Hindlimb muscle (tissue), 1 donor: ENCODE measurements around the gene PATZ1. TPM values are rescaled to one million over a fixed set of nuclear protein-coding genes. Genes with fewer than 3 reads are reported as not detected.
"Not testable (repeated sequence)": the region's sequence is repeated elsewhere in the genome, so short reads cannot be mapped to it uniquely, and the experiment has no call there.

Experiments used
- DNase-seq: peaks from one replicate; pipeline ENCODE4 v3.0.0-alpha.2; 2013
- polyA plus RNA-seq: library from polyadenylated mRNA; unstranded; fragments of 120-200 nt; gene quantifications from one replicate; pipeline ENCODE4 v1.2.1, GENCODE V29; 2013; ENCODE audit not compliant: insufficient read length

The PATZ1 gene, protein sequence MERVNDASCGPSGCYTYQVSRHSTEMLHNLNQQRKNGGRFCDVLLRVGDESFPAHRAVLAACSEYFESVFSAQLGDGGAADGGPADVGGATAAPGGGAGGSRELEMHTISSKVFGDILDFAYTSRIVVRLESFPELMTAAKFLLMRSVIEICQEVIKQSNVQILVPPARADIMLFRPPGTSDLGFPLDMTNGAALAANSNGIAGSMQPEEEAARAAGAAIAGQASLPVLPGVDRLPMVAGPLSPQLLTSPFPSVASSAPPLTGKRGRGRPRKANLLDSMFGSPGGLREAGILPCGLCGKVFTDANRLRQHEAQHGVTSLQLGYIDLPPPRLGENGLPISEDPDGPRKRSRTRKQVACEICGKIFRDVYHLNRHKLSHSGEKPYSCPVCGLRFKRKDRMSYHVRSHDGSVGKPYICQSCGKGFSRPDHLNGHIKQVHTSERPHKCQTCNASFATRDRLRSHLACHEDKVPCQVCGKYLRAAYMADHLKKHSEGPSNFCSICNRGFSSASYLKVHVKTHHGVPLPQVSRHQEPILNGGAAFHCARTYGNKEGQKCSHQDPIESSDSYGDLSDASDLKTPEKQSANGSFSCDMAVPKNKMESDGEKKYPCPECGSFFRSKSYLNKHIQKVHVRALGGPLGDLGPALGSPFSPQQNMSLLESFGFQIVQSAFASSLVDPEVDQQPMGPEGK
- 27.5 TPM for polyA plus RNA-seq

DNA sequence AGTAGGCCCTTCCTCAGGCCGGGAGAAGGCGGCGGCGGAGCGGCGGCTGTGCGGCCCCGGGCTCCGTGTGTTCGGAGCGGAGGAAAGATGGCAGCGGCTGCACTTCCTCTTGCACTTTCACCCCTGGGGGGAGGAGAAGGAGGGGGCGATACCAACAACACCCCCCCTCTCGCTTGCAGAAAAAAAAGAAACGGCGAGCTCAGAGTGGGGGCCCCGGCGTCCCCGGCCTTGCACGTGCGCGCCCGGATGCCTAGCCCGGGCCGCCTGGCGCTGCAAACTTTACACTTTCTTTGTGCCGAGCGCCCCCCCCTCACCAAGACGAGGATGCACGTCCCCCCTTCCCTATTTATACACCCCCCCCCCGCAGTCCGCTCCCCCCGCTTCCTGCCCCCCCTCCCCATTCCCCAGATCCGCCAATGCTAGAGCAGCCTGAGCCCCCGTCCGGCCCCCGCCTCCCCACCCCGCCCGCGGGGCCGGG lies at the start of gene PATZ1:
TSS of gene PATZ1 (minus strand) at position 92 of the 478 bp plus-strand sequence. CDS start 744 bp downstream, outside the sequence.
- DNase-seq, result peak; percentile 87

DNA sequence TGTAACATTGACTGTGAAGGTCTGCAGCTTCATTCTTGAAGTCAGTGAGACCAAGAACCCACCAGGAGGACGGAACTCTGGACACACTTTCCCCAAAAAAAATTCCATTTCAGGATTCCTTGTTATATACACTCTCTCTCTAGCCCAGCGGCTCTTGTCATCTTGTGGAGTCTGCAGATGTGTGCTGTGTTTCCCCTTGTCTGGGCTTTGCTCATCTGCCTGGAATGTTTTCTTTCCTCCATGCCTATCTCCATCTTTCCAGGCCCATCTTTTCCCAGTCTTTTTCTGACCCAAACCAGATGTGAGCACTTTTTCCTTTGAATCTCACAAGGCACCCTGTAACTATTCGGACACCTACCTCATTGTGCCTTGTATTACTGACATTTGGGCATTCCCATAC lies 48.2 kb upstream of the PATZ1 start:
- DNase-seq, result no peak

DNA sequence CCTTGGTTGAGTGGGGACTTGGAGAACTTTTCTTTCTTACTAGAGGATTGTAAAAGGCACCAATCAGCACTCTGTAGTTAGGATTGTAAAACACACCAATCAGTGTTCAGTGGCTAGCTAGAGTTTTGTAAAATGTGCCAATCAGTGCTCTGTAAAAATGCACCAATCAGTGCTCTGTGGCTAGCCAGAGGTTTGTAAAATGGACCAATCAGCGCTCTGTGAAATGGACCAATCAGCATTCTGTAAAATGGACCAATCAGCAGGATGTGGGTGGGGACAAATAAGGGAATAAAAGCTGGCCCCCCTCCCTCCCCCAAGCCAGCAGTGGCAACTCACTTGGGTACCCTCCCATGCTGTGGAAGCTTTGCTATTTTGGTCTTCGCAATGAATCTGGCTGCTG lies 47.7 kb upstream of the PATZ1 start:
- no peak for DNase-seq

DNA sequence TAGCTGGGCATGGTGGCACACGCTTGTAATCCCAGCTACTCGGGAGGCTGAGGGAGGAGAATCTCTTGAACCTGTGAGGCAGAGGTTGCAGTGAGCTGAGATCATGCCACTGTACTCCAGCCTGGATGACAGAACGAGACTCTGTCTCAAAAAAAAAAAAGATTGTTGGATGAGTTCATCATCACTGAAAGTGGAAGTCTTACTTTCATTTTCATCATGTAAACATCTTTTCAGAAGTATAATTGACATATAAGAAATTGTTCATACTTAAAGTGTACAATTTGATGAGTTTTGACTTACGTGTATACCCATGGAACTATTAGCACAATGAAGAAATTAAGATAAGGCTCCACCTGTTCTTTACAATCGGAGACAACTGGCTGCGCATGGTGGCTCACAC lies 32.5 kb upstream of the PATZ1 start:
- not testable (repeated sequence) for DNase-seq

DNA sequence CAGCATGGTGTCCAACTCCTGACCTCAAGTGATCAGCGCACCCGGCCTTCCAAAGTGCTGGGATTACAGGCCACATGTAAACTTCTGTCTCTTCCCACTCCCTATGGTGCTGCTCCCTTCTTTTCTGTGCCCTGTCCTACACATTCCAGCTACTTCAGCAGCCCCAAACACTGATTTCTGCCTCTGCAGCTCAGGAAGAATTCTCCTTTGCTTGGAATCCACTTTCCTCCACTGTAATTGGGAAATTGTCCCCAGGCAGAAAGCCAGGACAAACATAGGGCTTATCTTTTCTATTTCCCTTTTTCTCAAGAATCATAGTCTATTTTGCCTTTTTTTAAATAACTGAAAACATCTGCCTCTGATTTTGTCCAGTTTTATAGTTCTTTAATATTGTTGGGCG lies 32.0 kb upstream of the PATZ1 start:
- DNase-seq, result no peak

DNA sequence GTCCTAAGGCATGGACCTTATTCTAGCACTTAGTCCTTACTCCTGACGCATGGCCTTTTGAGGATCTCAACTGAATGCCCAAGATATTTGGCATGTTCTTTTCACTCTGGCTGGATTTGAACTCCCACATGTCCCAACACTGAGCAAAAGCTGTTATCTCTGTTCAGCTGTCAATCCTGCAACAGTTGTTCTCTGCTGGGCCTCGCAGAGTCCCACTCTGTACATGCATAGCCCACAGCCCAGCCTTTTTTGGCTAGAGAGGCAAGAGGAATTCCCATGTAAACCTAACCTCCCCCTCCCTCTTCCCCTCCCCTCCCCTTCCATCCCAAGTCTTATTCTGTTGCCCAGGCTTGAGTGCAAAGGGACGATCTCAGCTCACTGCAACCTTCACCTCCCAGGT lies 31.5 kb upstream of the PATZ1 start:
- no peak for DNase-seq

DNA sequence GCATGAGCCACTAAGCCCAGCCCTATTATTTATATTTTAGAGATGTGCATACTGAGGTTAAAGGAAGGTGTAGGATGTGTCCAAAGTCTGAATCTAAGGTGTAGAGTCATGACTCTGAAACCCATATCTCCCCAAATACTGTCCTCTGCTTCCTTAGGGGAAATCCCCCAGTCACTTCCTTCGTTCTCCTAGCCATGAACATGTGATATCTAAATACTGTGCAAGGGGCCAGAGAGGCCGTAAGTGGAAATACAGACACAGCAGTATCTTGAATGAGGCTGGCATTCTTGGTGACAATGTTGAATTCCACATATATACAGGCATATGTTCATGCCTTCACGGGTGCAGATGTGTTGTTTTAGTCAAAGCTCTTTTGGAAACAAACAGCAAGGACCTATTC lies 21.3 kb upstream of the PATZ1 start:
- no peak for DNase-seq

DNA sequence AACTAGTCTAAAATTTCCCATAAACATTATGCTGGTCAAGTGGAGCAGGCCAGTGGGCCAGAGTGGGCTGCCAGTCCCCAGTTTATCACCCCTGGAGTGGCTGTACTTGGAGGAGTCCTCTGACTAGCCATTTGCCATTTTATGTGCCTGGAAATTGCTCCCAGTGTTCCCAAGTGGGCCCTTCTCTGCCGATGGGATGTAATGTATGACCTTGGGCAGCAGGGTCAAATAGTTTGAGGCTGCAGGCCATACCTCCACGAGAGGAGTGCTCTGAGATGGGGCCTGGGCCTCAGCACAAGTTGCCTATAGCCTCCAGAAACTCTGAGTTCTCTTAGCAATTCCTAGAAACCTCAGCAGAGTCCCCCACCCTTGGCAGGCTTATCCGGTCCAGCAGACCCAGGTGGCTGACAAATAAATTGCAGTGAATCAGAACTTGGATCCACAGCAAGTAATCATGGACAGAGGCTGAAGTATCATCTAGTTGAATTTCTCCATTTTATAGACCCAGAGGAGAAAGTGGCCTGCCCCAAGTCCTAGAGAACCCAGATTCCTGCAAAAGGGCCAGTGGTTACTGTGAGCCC lies 17.8 kb upstream of the PATZ1 start:
- peak; percentile 67 for DNase-seq

DNA sequence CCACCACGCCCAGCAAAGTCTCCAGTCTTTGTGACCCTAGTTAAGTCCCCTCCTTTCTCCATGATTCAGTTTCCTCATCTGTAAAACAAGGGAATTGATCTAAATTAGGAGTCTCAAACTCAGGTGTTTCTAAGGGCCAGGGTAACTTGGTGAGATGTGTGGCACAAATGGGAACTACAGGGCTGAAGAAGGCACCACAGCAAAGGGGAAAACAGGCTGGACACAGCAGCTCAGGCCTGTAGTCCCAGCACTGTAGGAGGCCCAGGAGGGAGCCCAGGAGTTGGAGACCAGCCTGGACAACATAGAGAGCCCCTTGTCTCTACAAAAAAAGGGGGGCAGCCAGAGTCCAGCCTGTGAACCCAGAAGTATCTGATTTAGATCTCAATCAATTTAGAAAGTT lies 15.6 kb upstream of the PATZ1 start:
- DNase-seq, result no peak

DNA sequence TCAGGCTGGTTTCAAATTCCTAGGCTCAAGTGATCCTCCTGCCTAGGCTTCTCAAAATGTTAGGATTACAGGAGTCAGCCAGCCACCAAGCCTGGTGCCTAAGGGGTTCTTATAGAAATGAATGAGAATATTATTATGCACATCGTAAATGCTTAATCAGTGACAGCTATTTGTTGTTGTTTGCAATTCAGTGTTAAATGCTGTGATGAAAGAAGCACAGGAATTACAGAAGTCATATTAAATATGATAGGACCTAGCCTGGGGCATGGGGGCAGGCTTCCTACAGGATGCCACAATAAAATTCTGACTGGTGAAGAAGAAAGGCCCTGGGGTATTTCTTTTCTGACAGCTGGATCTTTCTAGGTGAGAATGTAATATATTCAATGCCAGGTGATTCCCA lies 13.9 kb upstream of the PATZ1 start:
- no peak for DNase-seq

DNA sequence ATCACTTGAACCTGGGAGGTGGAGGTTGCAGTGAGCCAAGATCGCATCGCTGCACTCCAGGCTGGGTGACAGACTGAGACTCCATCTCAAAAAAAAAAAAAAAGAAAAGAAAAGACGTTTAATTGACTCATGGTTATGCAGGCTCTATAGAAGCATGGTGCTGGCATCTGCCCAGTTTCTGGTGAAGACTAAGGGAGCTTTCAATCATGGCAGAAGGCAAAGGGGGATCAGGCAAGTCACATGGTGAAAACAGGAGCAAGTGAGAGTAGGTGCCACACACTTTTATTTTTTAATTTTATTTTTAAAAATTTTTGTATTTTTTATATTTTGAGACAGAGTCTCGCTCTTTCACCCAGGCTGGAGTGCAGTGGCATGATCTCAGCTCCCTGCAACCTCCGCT lies 8.4 kb upstream of the PATZ1 start:
- no peak for DNase-seq

DNA sequence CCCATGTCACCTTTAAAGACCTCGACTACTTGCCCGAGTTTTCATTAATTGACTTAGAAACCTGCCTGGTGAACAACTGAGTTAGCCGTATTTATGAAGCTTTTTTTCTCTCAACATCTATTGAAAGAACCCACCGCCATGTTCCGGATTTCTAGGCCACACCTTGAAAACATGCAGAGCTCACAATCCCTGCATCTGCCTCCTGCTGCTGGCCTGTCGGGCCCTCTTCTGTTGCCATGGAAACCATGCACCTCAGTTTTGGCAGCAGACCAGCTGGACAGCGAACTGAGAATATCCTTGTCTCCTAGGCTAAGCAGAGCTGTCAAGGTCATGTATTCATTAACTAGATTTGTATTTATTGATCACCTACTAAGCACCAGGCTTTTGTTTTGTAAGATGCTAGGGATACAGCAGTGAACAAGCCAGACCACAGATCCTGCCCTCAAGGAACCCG lies 4.3 kb upstream of the PATZ1 start:
- DNase-seq, result no peak

DNA sequence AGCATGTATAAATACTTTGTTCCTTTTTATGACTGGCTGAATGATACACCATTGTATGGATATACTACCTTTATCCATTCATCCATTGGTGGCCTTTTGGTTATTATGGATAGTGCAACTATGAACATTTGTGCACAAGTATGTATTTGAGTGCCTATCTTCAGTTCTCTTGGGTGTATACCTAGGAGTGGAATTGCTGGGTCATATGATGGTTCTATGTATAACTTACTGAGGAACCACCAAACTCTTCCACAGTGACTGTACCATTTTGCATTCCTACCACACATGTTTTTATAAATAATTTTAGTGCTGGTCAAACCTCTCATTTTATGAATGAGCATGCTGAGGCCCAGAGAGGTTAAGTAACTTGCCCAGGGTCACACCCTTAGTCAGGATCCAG lies 3.8 kb upstream of the PATZ1 start:
- DNase-seq, result no peak

DNA sequence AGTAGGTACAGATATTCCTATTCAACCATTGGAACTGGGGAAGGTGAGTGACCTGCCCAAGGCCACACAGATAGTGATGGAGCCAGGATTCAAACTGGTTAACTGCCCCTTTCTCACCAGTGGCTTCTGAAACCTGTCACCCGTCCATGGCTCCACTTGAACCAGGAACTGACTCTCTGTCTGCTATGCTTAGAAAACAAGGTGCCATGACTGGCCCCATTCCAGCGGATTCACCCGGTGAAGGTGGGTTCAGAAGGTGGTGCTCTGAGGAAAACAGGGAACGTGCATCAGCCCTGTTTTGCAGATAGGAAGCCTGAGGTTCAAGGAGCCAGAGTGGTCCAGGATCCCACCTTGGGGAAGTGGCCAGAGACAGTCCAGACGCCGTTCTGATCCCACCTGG lies 2.6 kb upstream of the PATZ1 start:
- DNase-seq, result no peak

DNA sequence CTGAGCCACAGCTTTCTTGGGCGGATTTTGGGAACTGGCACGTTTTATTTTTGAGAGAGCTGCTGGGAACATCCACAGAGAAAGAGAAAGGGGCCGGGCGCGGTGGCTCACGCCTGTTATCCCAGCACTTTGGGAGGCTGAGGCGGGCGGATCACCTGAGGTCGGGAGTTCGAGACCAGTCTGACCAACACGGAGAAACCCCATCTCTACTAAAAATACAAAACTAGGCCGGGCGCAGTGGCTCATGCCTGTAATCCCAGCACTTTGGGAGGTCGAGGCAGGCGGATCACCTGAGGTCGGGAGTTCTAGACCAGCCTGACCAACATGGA lies 1.8 kb upstream of the PATZ1 start:
- not testable (repeated sequence) for DNase-seq

DNA sequence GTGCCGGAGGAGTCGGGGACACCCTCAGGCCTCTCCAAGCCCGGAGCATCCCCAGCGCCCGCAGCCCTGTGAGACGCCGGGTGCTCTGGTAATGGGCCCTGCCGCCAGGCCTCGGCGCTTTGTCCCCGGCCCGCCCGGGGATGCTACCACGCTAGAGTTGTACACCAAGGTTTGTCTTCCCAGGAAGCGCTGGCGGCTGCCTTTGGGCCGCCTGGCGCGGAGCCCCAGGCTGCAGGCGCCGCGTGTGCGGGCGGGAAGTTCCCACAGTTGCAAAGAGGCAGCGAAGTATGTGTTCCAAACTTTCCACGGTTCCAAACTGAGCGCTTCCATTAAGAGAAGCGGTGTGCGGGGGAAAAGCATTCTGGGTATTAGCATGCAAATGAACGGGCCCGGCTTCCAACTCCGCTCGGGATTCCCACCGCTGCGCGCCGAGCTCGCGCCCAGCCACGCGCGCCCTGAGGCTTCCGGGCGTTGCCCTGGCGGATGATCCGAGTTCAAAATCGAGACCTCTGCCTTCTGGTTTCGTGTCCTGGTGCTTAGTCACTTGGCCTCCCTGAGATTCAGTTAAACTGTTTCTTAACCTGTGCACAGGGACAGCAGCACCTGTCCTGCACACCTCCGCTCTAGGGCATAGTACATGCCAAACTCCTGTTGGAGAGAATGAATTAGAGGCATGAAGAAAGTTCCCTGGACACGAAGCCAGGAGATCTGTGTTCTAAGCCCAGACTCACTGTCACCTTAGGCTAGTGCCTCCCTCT lies 1.3 kb upstream of the PATZ1 start:
- peak; percentile 86 for DNase-seq

DNA sequence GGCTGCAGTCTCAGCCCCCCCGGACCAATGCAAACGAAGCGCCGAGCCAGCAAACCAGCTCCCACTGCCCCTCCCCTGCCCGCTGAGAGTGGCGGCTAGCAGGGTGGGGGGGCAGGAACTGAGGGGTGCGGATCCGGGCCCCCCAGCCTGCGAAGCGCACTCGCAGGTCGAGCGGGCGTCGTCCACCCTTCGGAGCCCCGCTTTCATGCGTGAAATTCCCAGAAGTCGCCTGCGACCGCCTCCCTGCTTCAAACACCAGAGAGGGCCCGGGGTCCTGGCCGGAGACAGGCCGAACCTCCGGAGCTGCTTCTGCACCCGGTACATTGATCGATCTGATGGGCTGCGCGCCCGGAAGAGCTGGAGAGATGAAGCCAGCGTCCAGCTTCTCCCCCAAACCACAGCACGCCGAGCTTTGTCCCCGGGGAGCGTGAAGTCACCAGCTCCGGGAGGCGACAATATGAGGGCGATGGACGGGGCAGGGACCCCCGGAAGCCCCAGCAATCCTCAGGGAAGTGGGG lies 646 bp upstream of the PATZ1 start:
- peak; percentile 63 for DNase-seq

DNA sequence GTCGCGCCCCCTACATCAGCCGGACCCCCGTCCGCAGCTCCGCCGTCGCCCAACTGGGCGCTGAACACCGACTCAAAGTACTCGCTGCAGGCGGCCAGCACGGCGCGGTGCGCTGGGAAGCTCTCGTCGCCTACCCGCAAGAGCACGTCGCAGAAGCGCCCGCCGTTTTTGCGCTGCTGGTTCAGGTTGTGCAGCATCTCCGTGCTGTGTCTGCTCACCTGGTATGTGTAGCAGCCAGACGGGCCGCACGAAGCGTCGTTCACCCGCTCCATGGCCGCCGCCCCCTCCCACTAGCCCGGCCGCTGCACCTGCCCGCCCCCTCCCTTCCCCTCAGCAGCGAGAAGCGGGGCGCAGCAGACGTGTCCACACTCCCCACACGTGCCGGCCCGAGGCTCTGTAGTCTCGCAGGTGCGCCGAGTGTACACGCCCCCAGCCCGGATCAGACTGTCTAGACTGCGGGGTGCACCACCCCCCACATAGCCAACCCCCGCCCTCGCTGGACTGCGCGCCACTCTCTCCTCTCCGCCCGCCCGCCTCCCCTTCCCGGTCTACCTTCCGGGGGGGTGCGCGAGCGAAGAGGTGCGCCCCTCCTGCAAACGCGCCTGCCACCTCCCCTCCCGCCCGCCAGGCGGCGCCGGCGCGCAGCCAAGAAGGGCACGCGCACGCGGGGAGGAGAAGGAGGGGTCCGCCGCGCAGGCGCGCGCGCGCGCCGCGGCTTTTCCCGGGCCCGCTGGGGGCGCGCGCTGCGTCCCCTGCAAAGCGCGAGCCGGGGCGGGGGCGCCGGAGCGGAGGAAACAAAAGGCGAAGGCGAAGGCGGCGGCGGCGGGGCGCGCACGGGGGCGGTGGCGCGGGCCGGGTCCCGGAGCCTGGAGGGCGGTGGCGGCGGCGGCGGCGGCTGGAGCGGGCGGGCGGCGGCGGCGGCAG lies 553 bp downstream of the PATZ1 start:
- peak; percentile 95 for DNase-seq

DNA sequence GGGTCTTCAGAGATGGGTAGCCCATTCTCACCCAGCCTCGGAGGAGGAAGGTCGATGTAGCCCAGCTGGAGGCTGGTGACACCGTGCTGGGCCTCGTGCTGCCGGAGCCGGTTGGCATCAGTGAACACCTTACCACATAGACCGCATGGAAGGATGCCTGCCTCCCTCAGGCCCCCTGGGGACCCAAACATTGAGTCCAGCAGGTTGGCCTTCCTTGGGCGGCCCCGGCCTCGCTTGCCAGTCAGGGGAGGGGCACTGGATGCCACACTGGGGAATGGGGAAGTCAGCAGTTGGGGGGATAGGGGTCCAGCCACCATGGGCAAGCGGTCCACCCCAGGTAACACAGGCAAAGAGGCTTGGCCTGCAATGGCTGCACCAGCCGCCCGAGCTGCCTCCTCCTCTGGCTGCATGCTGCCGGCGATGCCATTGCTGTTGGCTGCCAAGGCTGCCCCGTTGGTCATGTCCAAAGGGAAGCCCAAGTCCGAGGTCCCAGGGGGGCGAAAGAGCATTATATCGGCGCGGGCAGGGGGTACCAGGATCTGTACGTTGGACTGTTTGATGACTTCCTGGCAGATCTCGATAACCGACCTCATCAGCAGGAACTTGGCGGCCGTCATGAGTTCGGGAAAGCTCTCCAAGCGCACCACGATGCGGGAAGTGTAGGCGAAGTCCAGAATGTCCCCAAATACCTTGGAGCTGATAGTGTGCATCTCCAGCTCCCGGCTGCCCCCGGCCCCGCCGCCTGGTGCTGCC lies 1.4 kb downstream of the PATZ1 start:
- peak; percentile 63 for DNase-seq

DNA sequence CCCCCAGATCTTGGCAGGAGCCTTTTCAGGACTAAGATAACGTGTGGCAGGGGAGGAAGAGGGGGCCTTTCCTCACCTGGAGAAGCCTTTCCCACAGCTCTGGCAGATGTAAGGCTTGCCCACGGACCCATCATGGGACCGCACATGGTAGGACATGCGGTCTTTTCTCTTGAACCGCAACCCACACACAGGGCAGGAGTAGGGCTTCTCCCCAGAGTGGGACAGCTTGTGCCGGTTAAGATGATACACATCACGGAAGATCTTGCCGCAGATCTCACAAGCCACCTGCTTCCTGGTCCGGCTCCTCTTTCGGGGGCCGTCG lies 1.9 kb downstream of the PATZ1 start:
- DNase-seq, result no peak
